NCI-H146 treated with DMSO at 0.1 percent for 48 hours (cell line): ENCODE results near the gene KIRREL1.

ENCODE experiments used
- DNase-seq: peaks from one replicate; lab custom pipeline; 2025; ENCODE audit not compliant: unreplicated experiment; lab: John Stamatoyannopoulos, UW

KIRREL1 gene

GRCh38 chr1:157971769-157972168 lies 21.7 kb upstream of the KIRREL1 start:
- no peak for DNase-seq

- no peak for DNase-seq
These were observed 18.1 kb upstream of the KIRREL1 start for GRCh38 chr1:157975228-157975950.

GRCh38 chr1:157976888-157977287 lies 16.6 kb upstream of the KIRREL1 start:
- DNase-seq = no peak

DNA sequence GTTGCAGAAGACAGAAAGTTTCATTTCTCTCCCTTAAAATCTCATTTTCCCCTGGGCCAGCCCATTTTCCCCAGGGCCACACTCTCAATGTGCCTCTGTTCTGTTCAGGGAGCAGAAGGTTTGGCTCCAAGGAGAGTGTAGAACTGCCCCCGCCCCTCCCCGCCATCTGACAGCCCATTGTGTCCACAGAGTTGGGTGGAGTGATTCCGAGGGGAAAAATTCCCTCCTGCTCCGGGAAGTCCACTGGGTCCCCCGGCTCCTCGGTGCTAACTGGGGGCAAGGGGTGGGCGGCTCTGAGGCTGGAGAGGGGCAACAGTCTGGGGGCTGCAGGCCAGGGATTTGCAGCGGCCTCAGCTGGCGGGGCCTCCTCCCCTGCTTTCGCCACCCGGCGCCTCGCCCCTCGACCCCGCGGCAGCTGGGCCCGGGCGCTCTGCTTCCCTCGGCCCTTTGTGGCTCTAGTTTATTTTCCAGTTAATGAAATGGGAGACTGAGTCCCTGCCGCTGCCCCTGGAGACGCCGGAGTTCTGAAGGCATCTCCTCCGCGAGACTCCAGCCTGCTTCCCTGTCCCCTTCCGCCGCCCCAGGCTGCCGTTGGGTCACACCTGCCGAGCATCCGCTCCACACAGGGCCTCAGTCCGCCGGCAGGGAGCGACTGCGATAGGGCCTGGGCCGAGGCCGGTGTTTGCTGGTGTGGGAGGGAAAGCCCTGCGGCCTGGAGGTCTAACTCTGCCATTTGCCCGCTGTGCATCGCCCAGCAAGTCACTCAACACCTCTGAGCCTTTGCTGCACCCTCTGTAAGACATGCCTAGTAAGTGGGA lies 14.7 kb upstream of the KIRREL1 start:
- DNase-seq = no peak

GRCh38 chr1:157982136-157982535 lies 11.3 kb upstream of the KIRREL1 start:
- no peak for DNase-seq

GRCh38 chr1:157983787-157984186 lies 9.7 kb upstream of the KIRREL1 start:
- DNase-seq = no peak

- DNase-seq = no peak
These were observed 9.0 kb upstream of the KIRREL1 start for GRCh38 chr1:157984469-157984868.

DNA sequence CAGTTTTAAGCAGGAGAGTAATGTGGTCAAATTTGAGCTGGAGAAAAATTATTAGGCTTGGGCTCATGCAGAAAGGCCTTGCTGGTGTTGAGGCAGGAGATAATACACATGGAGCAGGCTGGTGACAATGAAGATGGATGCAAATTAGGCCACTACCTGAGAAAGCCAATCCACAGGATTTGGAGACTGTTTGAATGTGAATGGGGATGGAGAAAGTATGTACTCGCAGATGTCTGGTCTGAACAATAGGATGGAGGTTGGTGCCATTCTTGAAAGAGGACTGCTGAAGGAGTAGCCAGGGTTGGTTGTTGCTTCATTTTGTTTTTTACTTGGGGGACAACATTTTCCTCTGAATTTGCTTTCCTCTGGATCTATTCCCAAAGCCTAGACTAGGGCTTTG lies 8.0 kb upstream of the KIRREL1 start:
- no peak for DNase-seq

DNA sequence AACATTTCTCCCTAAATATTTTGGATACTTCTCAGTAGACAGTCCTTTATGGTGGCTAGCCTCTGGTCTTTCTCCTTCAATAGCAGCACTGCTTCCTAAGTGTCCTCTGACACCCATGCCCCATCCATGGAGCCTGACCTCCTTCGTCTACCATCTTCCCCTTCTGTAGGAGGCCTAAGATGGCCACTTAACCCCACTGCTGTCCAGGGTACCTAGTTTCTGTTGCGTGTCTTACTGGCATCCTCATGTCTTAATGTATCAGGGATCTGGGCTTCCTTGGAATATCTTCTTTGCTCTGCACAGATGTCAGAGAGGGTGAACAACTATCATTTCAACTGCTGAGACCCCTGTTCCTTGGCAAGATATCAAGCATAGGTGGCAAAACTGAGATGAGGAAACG lies 5.4 kb upstream of the KIRREL1 start:
- no peak for DNase-seq

GRCh38 chr1:157992031-157992832 lies 1.2 kb upstream of the KIRREL1 start:
- DNase-seq = no peak

GRCh38 chr1:157992833-157993146 lies 655 bp upstream of the KIRREL1 start:
- no peak for DNase-seq

- DNase-seq = no peak
These were observed 617 bp downstream of the KIRREL1 start for GRCh38 chr1:157993918-157994605.

GRCh38 chr1:157994704-157995582 lies 1.5 kb downstream of the KIRREL1 start:
- no peak for DNase-seq

- DNase-seq = no peak
These were observed 2.2 kb downstream of the KIRREL1 start for GRCh38 chr1:157995583-157996169.

GRCh38 chr1:157996433-157996832 lies 3.0 kb downstream of the KIRREL1 start:
- DNase-seq = no peak

DNA sequence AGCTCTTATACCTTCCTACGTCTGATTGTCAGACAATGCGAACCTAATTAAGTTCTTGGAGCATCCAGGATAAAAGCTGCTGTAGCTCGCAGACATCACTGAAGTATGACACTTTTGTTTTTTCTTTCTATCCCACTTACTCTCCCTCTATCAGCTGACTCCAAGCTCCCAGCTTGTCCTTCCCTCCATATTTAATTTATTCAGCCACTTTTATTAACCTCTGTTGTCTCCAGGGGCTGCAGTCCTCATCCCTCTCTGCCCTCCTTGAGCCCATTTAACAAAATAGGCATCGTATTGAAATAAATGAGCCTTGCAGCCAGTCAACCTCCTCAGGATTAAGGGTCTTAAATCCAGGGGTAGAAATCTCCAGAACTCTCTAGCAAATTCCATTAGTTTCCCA lies 7.1 kb downstream of the KIRREL1 start:
- no peak for DNase-seq

- no peak for DNase-seq
These were observed 8.7 kb downstream of the KIRREL1 start for GRCh38 chr1:158002022-158002630.

DNA sequence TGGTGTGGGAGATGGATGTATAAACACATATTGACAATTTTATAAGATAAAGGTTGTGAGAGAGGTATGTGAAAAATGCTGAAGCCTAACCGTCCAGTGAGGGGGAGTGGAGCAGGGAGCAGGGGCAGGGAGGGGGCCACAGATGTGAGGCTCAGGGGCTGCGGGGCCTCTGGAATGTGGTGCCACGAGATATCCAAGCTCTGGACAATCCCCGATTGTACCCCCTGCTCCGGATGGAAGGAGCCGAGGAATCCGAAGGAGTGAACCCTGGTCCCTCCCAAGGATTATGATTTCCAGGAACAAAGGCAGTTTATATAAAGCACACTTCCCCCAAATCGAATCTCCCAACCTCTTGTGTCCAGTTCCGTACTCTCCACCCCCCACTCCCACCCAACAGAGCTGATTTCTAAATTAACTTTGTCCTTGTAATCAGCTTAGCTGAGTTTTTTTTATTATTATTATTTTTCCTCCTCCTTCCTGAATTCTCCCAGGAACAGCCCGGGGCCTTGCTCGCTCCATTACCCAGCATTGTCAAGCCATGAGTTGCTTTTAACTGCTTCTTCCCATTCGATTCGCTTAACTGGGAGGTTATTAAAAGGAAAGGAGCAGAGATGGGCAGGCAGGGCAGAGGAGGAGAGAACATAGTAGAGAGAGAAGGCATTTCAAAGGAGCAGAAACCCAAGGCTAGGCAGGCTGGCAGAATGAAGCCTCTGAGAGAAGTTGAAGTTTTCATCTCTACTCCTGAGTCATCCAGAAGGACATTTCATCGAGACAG lies 9.4 kb downstream of the KIRREL1 start:
- DNase-seq = no peak

- no peak for DNase-seq
These were observed 10.0 kb downstream of the KIRREL1 start for GRCh38 chr1:158003406-158003800.
